Gastrocnemius medialis (tissue), 4 donors: ENCODE data around the gene BTG1. TPM values are rescaled to one million over a fixed set of nuclear protein-coding genes. Genes with fewer than 3 reads are reported as not detected.

Experiments used
- ATAC-seq, 2 donors: fragments of 150-250 bp; one replicate each; pipeline ENCODE4 v1.9.1; 2016
- DNase-seq, 2 donors: peaks; one replicate each; pipeline ENCODE4 v3.0.0-alpha.2; 2019
- H3K27ac ChIP-seq, 4 donors: fragments of 200-600 bp; sonication (generic); 1 replicate in 1 of 4; 2 replicates in 3 of 4; pipeline ENCODE4 v1.5.1; 2016 to 2018; ENCODE audit warnings: mild to moderate bottlenecking in 2 of 4, moderate library complexity in 1 of 4
- H3K27me3 ChIP-seq, 3 donors: fragments of 200-600 bp; sonication (generic) in 2 of 3; 1 replicate in 1 of 3; 2 replicates in 2 of 3; pipeline versions ENCODE4 v1.5.1 to v1.6.0; 2016 to 2019; ENCODE audit warnings: mild to moderate bottlenecking in 1 of 3, moderate library complexity in 1 of 3
- H3K36me3 ChIP-seq, 2 donors: fragments of 200-600 bp; sonication (generic) in 1 of 2; one replicate each; pipeline ENCODE4 v1.5.1; 2017 to 2018
- H3K4me1 ChIP-seq, 2 donors: fragments of 200-600 bp; sonication (generic) in 1 of 2; one replicate each; pipeline ENCODE4 v1.5.1; 2016 to 2017; ENCODE audit warnings: mild to moderate bottlenecking in 2 of 2
- H3K4me3 ChIP-seq, 4 donors: fragments of 200-600 bp; sonication (generic) in 3 of 4; 1 replicate in 1 of 4; 2 replicates in 3 of 4; pipeline ENCODE4 v1.5.1; 2016 to 2019; ENCODE audit warnings: mild to moderate bottlenecking in 2 of 4
- H3K9me3 ChIP-seq, 3 donors: fragments of 200-600 bp; sonication (generic) in 2 of 3; 1 replicate in 1 of 3; 2 replicates in 2 of 3; pipeline ENCODE4 v1.5.1; 2016 to 2019
- CTCF ChIP-seq, 5 experiments: fragments of 450-650 bp in 3 of 5; fragments of 200-600 bp in 2 of 5; sonication (generic) in 2 of 5; IDR thresholded peaks in 4 of 5; conservative IDR thresholded peaks in 1 of 5; 1 replicate in 4 of 5; 2 replicates in 1 of 5; pipeline ENCODE4 v1.5.1; 2016 to 2019; ENCODE audit warnings: antibody characterized with exemption in 5 of 5, mild to moderate bottlenecking in 3 of 5, moderate library complexity in 3 of 5
- POLR2A ChIP-seq, 2 donors: fragments of 450-650 bp; IDR thresholded peaks; one replicate each; pipeline ENCODE4 v1.6.1; 2017; ENCODE audit warnings: antibody characterized with exemption in 2 of 2, mild to moderate bottlenecking in 2 of 2, moderate library complexity in 2 of 2
- in situ Hi-C, 4 donors: fragments of 200-750 bp; cut with MboI; loops; one replicate each; pipeline versions ENCODE4 v1.15.0 to v1.8.0; 2017; ENCODE audit warnings: low sequenced_read_pairs in 4 of 4
- intact Hi-C: fragments of 100-400 bp; cut with DNase I; formaldehyde crosslinking; loops from one replicate; pipeline ENCODE4 v1.15.1; 2023; ENCODE audit warnings: low total_unique reads
- total RNA-seq, 4 donors: library from RNA; depleted of rRNA; stranded (reverse); fragments of >200 nt; gene quantifications; one replicate each; pipeline versions ENCODE4 v1.1.0 to v1.2.3, GENCODE V29; 2016

Gene BTG1
- total RNA-seq, 4 donors from 2014 or later: 12.5 to 33.1 (median 16.5) TPM

- no peaks in the 10 kb centered on the region for H3K9me3 ChIP-seq
- no peak for ATAC-seq
- intact Hi-C loops: loop anchor here (5.0 to 10.0 kb wide), 5 partner anchors 62 to 565 kb away; no protein-coding TSS in a partner anchor
- H3K27ac ChIP-seq: peak overlapping the region; percentile 97 to 99 (median 98)
- TF ChIP-seq POLR2A (IDR thresholded peaks at IDR 0.05) (no peak), CTCF (IDR thresholded peaks at IDR 0.05 in 4 of 5, conservative IDR thresholded peaks at IDR 0.05 in 1 of 5) (no peak)
- in situ Hi-C loops: loop anchor here in 3 of 4 donors (10.0 to 25.0 kb wide), 3 partner anchors 327 to 425 kb away; no protein-coding TSS in a partner anchor
- no peak for DNase-seq
- peaks cover 61 to 69% of the 10 kb centered on the region in 2 donors for H3K4me1 ChIP-seq
- H3K36me3 ChIP-seq: peaks cover 0 to 24% of the 10 kb centered on the region in 2 donors
- H3K27me3 ChIP-seq: no peaks in the 10 kb centered on the region
- peak overlapping the region; percentile 89 to 98 (median 94) for H3K4me3 ChIP-seq
Measured at GRCh38 chr12:92139634-92140150, 6.0 kb downstream of the BTG1 start.

GRCh38 chr12:92138626-92139025 is 7.0 kb downstream of the BTG1 start:
- Histone ChIP-seq H3K9me3 (no peaks in the 10 kb centered on the region), H3K4me3 (peak overlapping the region; percentile 89 to 98 (median 94)), H3K4me1 (peaks cover 72 to 77% of the 10 kb centered on the region in 2 donors), H3K27ac (peak overlapping the region in 1 of 4 donors; percentile 3), H3K27me3 (no peaks in the 10 kb centered on the region), H3K36me3 (peaks cover 0 to 20% of the 10 kb centered on the region in 2 donors)
- ATAC-seq (no peak), DNase-seq (no peak)
- intact Hi-C loops (no loop called here), in situ Hi-C loops (loop anchor here in 2 of 4 donors (25.0 kb wide), 2 partner anchors 326 to 424 kb away; no protein-coding TSS in a partner anchor)
- no peak for TF ChIP-seq POLR2A (IDR thresholded peaks at IDR 0.05)
- no peak for TF ChIP-seq CTCF (IDR thresholded peaks at IDR 0.05 in 4 of 5, conservative IDR thresholded peaks at IDR 0.05 in 1 of 5)

GRCh38 chr12:92138144-92138543 is 7.5 kb downstream of the BTG1 start:
- Histone ChIP-seq H3K9me3 (no peaks in the 10 kb centered on the region), H3K27ac (peak overlapping the region in 1 of 4 donors; percentile 3), H3K4me3 (peak overlapping the region; percentile 89 to 98 (median 94)), H3K27me3 (no peaks in the 10 kb centered on the region), H3K36me3 (peaks cover 0 to 15% of the 10 kb centered on the region in 2 donors), H3K4me1 (peaks cover 73 to 77% of the 10 kb centered on the region in 2 donors)
- ATAC-seq (no peak), DNase-seq (no peak)
- no peak for TF ChIP-seq CTCF (IDR thresholded peaks at IDR 0.05 in 4 of 5, conservative IDR thresholded peaks at IDR 0.05 in 1 of 5)
- TF ChIP-seq POLR2A (IDR thresholded peaks at IDR 0.05): no peak
- in situ Hi-C loops: loop anchor here in 2 of 4 donors (25.0 kb wide), 2 partner anchors 326 to 424 kb away; no protein-coding TSS in a partner anchor
- intact Hi-C loops: no loop called here

GRCh38 chr12:92136965-92137721 is 8.5 kb downstream of the BTG1 start:
- H3K4me1 ChIP-seq: peaks cover 71 to 80% of the 10 kb centered on the region in 2 donors
- peak overlapping the region; percentile 20 to 92 (median 58) for H3K4me3 ChIP-seq
- H3K27ac ChIP-seq: peak overlapping the region in 2 of 4 donors; percentile 1 to 27
- in situ Hi-C loops: loop anchor here in 2 of 4 donors (25.0 kb wide), 2 partner anchors 325 to 425 kb away; no protein-coding TSS in a partner anchor
- ATAC-seq (no peak), DNase-seq (no peak)
- no peaks in the 10 kb centered on the region for H3K9me3 ChIP-seq
- H3K27me3 ChIP-seq: no peaks in the 10 kb centered on the region
- TF ChIP-seq CTCF (IDR thresholded peaks at IDR 0.05 in 4 of 5, conservative IDR thresholded peaks at IDR 0.05 in 1 of 5) (no peak), POLR2A (IDR thresholded peaks at IDR 0.05) (no peak)
- intact Hi-C loops: no loop called here
- peaks cover 0 to 6% of the 10 kb centered on the region in 2 donors for H3K36me3 ChIP-seq
